ENCODE data around the gene RTL10. TPM values are rescaled to one million over a fixed set of nuclear protein-coding genes. Genes with fewer than 3 reads are reported as not detected.

Gene RTL10
- total RNA-seq, 1 donor from 2014 or later = 35.1 TPM

- H3K27me3 Mint-ChIP-seq (ENCODE audit: low read depth) = no peaks in the 10 kb centered on the region
- no peaks in the 10 kb centered on the region for H3K9me3 Mint-ChIP-seq
- DNase-seq (ENCODE audit: low spot score in 2 of 2, unreplicated experiment in 2 of 2) = peak in 1 of 2 experiments; percentile 10
- no peak for TF ChIP-seq CTCF (IDR thresholded peaks at IDR 0.05; ENCODE audit: unreplicated experiment)
- H3K27ac Mint-ChIP-seq = no peak overlapping the region
- H3K4me1 Mint-ChIP-seq = peaks cover 7% of the 10 kb centered on the region
- H3K4me3 Mint-ChIP-seq = no peak overlapping the region
- H3K36me3 Mint-ChIP-seq = no peaks in the 10 kb centered on the region
These were observed 18.1 kb upstream of the RTL10 start for GRCh38 chr22:19872779-19873137.

GRCh38 chr22:19871845-19872778 is 17.4 kb upstream of the RTL10 start:
- Mint-ChIP-seq H3K27me3 (ENCODE audit: low read depth) (no peaks in the 10 kb centered on the region), H3K4me1 (peaks cover 7% of the 10 kb centered on the region), H3K9me3 (no peaks in the 10 kb centered on the region), H3K27ac (no peak overlapping the region), H3K36me3 (no peaks in the 10 kb centered on the region), H3K4me3 (no peak overlapping the region)
- no peak for TF ChIP-seq CTCF (IDR thresholded peaks at IDR 0.05; ENCODE audit: unreplicated experiment)
- peak in 1 of 2 experiments; percentile 12 for DNase-seq (ENCODE audit: low spot score in 2 of 2, unreplicated experiment in 2 of 2)

- no peak overlapping the region for H3K27ac Mint-ChIP-seq
- no peaks in the 10 kb centered on the region for H3K9me3 Mint-ChIP-seq
- peak in 1 of 2 experiments; percentile 11 for DNase-seq (ENCODE audit: low spot score in 2 of 2, unreplicated experiment in 2 of 2)
- no peak for TF ChIP-seq CTCF (IDR thresholded peaks at IDR 0.05; ENCODE audit: unreplicated experiment)
- H3K4me1 Mint-ChIP-seq = peaks cover 7% of the 10 kb centered on the region
- no peak overlapping the region for H3K4me3 Mint-ChIP-seq
- no peaks in the 10 kb centered on the region for H3K36me3 Mint-ChIP-seq
- H3K27me3 Mint-ChIP-seq (ENCODE audit: low read depth) = no peaks in the 10 kb centered on the region
These were observed 16.6 kb upstream of the RTL10 start for GRCh38 chr22:19871023-19871844.

GRCh38 chr22:19870153-19871022 is 15.7 kb upstream of the RTL10 start:
- H3K27me3 Mint-ChIP-seq (ENCODE audit: low read depth) = no peaks in the 10 kb centered on the region
- TF ChIP-seq CTCF (IDR thresholded peaks at IDR 0.05; ENCODE audit: unreplicated experiment) = no peak
- H3K4me3 Mint-ChIP-seq = no peak overlapping the region
- H3K27ac Mint-ChIP-seq = no peak overlapping the region
- H3K9me3 Mint-ChIP-seq = no peaks in the 10 kb centered on the region
- H3K36me3 Mint-ChIP-seq = no peaks in the 10 kb centered on the region
- peak in 1 of 2 experiments; percentile 18 for DNase-seq (ENCODE audit: low spot score in 2 of 2, unreplicated experiment in 2 of 2)
- peaks cover 9% of the 10 kb centered on the region for H3K4me1 Mint-ChIP-seq

- Mint-ChIP-seq H3K9me3 (no peaks in the 10 kb centered on the region), H3K4me3 (no peak overlapping the region), H3K27ac (no peak overlapping the region), H3K27me3 (ENCODE audit: low read depth) (no peaks in the 10 kb centered on the region), H3K36me3 (no peaks in the 10 kb centered on the region), H3K4me1 (peaks cover 13% of the 10 kb centered on the region)
- TF ChIP-seq CTCF (IDR thresholded peaks at IDR 0.05; ENCODE audit: unreplicated experiment) = no peak
- DNase-seq (ENCODE audit: low spot score in 2 of 2, unreplicated experiment in 2 of 2) = peak in 1 of 2 experiments; percentile 7
These were observed 15.0 kb upstream of the RTL10 start for GRCh38 chr22:19869497-19870152.
